ENCODE data around the gene EFEMP2. TPM values are rescaled to one million over a fixed set of nuclear protein-coding genes. Genes with fewer than 3 reads are reported as not detected.

The EFEMP2 gene
- total RNA-seq, 3 donors from 2014 or later: 34.5 to 75.0 (median 57.0) TPM

- Histone ChIP-seq H3K27ac (no peak overlapping the region), H3K27me3 (no peaks in the 10 kb centered on the region), H3K9me3 (no peaks in the 10 kb centered on the region), H3K36me3 (peaks cover 5% of the 10 kb centered on the region), H3K4me1 (peaks cover 0 to 10% of the 10 kb centered on the region in 2 donors), H3K4me3 (no peak overlapping the region)
- no peak for DNase-seq (ENCODE audit: low spot score in 2 of 2)
- intact Hi-C loops (cut with DNase I; ENCODE audit: low total_unique reads): no loop called here
- TF ChIP-seq POLR2A (IDR thresholded peaks at IDR 0.05) (no peak), POLR2AphosphoS5 (IDR thresholded peaks at IDR 0.05) (no peak)
- TF ChIP-seq, protein P1, sequence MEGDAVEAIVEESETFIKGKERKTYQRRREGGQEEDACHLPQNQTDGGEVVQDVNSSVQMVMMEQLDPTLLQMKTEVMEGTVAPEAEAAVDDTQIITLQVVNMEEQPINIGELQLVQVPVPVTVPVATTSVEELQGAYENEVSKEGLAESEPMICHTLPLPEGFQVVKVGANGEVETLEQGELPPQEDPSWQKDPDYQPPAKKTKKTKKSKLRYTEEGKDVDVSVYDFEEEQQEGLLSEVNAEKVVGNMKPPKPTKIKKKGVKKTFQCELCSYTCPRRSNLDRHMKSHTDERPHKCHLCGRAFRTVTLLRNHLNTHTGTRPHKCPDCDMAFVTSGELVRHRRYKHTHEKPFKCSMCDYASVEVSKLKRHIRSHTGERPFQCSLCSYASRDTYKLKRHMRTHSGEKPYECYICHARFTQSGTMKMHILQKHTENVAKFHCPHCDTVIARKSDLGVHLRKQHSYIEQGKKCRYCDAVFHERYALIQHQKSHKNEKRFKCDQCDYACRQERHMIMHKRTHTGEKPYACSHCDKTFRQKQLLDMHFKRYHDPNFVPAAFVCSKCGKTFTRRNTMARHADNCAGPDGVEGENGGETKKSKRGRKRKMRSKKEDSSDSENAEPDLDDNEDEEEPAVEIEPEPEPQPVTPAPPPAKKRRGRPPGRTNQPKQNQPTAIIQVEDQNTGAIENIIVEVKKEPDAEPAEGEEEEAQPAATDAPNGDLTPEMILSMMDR (IDR thresholded peaks at IDR 0.05): no peak
Observed at GRCh38 chr11:65867284-65868071, 5.1 kb downstream of the EFEMP2 start.

DNA sequence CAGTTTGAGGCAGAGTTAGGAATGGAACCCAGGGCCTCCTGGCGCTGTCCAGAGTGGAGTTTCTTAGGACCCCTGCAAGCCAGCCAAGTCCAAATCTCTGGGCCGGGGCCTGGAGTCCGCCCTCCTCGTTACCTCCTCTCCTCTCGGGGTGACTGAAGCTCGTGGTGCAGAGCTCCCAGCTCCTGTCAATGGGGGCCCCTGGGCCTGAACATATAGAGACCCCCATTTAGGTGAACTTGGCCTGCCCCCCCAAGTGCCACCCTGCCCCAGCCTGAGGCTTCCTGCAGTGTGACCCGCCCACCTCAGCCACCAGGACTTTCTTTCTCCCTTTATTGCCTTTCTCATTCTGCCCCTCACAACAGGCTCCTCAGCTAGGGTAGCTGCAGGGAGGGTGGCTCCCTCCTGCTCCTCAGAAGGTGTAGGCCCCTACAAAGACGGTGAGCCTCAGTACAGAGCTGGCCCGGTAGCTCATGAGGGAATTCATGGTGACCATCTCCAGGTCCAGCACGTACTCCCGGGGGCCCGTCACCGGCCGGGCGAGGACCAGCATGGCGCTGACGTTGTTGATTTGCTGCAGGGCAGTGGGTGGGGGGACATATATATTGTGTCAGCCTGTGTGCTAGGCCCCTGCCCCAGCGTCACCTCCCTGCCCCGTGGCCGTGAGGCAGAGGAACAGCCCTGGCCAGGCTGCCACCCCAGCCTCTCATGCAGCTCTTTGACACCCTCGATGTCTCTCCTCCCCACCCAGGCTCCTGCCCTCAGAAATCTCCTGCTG lies 5.9 kb downstream of the EFEMP2 start:
- no peaks in the 10 kb centered on the region for H3K27me3 ChIP-seq
- H3K4me3 ChIP-seq: no peak overlapping the region
- intact Hi-C loops (cut with DNase I; ENCODE audit: low total_unique reads): no loop called here
- H3K27ac ChIP-seq: no peak overlapping the region
- no peak for TF ChIP-seq POLR2A (IDR thresholded peaks at IDR 0.05)
- TF ChIP-seq POLR2AphosphoS5 (IDR thresholded peaks at IDR 0.05): no peak
- TF ChIP-seq, protein P1 (IDR thresholded peaks at IDR 0.05): no peak
- H3K4me1 ChIP-seq: peaks cover 2 to 12% of the 10 kb centered on the region in 2 donors
- DNase-seq (ENCODE audit: low spot score in 2 of 2): no peak
- no peaks in the 10 kb centered on the region for H3K9me3 ChIP-seq
- H3K36me3 ChIP-seq: peaks cover 5% of the 10 kb centered on the region

DNA sequence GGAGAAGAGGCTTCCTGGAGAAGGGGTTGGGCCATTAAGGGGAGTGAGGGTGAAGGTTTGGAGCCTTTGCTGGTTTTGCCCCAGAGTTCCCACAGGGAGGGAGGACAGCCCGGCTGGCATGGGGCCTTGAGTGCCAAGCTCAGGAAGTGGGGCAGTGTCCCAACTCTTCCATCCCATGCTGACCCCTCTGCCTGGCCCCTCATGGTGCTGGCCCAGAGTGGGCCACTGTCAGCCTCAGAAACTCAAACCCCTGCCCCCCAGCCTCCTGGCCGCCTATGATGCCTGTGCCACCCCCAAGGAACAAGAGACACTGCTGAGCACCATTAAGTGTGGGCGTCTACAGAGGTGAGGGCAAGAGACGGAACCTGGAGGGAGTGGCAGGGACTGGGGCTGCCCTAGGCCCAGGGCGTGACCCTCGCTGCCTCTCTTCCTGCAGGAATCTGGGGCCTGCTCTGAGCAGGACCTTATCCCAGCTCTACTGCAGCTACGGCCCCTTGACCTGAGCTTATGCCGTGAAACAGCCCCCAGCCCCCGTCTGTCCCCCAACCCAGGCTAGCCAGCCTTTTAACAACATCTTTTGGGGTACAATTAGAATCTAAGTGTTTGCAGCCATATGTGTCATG lies 6.9 kb downstream of the EFEMP2 start:
- peaks cover 4 to 7% of the 10 kb centered on the region in 2 donors for H3K4me1 ChIP-seq
- no peak for DNase-seq (ENCODE audit: low spot score in 2 of 2)
- TF ChIP-seq, protein P1 (IDR thresholded peaks at IDR 0.05): no peak
- TF ChIP-seq POLR2AphosphoS5 (IDR thresholded peaks at IDR 0.05) (no peak), POLR2A (IDR thresholded peaks at IDR 0.05) (no peak)

GRCh38 chr11:65864706-65865471 lies 7.7 kb downstream of the EFEMP2 start:
- DNase-seq (ENCODE audit: low spot score in 2 of 2): no peak
- Histone ChIP-seq H3K4me3 (no peak overlapping the region), H3K27me3 (no peaks in the 10 kb centered on the region), H3K27ac (no peak overlapping the region), H3K36me3 (peaks cover 5% of the 10 kb centered on the region), H3K4me1 (peaks cover 4 to 7% of the 10 kb centered on the region in 2 donors), H3K9me3 (no peaks in the 10 kb centered on the region)
- no peak for TF ChIP-seq POLR2A (IDR thresholded peaks at IDR 0.05)
- no peak for TF ChIP-seq POLR2AphosphoS5 (IDR thresholded peaks at IDR 0.05)
- TF ChIP-seq, protein P1 (IDR thresholded peaks at IDR 0.05): no peak
- intact Hi-C loops (cut with DNase I; ENCODE audit: low total_unique reads): no loop called here

More for the DNA sequence above, 6.9 kb downstream of the EFEMP2 start:
- Histone ChIP-seq H3K9me3 (no peaks in the 10 kb centered on the region), H3K36me3 (peaks cover 5% of the 10 kb centered on the region), H3K27ac (no peak overlapping the region), H3K4me3 (no peak overlapping the region), H3K27me3 (no peaks in the 10 kb centered on the region)
- intact Hi-C loops (cut with DNase I; ENCODE audit: low total_unique reads): no loop called here
